Measurements from ENCODE around the gene ZFP92. TPM values are rescaled to one million over a fixed set of nuclear protein-coding genes. Genes with fewer than 3 reads are reported as not detected.

The ZFP92 gene
- total RNA-seq, 2 experiments from 2014 or later, result 0.03 TPM; not detected in 1

DNA sequence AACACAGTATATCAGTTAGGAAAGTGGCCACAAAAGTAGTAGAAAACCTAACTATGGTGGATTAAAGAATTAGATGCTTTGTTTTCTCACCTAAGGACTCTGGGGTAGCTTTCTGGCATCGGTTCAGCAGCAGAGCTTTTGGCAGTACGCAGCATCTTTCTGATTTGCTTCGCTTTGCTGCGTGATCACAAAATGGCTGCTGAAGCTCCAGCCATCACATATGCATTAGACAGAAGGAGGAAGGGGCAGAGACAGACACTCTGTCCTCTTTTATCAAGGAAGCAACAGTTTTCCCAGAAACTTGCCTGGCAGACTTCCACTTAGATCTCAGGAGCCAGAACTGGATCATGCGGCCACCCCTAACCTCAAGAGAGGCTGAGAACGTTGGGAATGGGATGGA lies 19.5 kb downstream of the ZFP92 start:
- Histone ChIP-seq H3K27ac (ENCODE audit: low read depth, low read length, poor library complexity, severe bottlenecking) (no peak overlapping the region), H3K9me2 (ENCODE audit: insufficient read depth, low read length) (no peaks in the 10 kb centered on the region), H3K4me1 (ENCODE audit: insufficient read depth, low read length, poor library complexity, severe bottlenecking) (no peaks in the 10 kb centered on the region), H3K79me2 (ENCODE audit: insufficient read depth, low read depth, low read length) (no peaks in the 10 kb centered on the region), H3K4me3 (ENCODE audit: low read depth, low read length, poor library complexity, severe bottlenecking) (no peak overlapping the region), H3K9me3 (ENCODE audit: low read length) (no peaks in the 10 kb centered on the region), H3K36me3 (ENCODE audit: insufficient read depth, low read length) (no peaks in the 10 kb centered on the region), H2AFZ (ENCODE audit: low read length) (no peak overlapping the region), H3K4me2 (ENCODE audit: low read length) (no peak overlapping the region), H4K20me1 (ENCODE audit: insufficient read depth, low read length) (no peaks in the 10 kb centered on the region)
- ChIA-PET CTCF (ENCODE audit: unreplicated experiment) (no interaction called here), POLR2A (no interaction called here)
- no TSS peak for BruUV-seq (replicated peaks)
- intact Hi-C loops (cut with micrococcal nuclease; ENCODE audit: unreplicated experiment), result no loop called here
- DNase-seq (ENCODE audit: low spot score), result no peak
- TF ChIP-seq, protein P1, sequence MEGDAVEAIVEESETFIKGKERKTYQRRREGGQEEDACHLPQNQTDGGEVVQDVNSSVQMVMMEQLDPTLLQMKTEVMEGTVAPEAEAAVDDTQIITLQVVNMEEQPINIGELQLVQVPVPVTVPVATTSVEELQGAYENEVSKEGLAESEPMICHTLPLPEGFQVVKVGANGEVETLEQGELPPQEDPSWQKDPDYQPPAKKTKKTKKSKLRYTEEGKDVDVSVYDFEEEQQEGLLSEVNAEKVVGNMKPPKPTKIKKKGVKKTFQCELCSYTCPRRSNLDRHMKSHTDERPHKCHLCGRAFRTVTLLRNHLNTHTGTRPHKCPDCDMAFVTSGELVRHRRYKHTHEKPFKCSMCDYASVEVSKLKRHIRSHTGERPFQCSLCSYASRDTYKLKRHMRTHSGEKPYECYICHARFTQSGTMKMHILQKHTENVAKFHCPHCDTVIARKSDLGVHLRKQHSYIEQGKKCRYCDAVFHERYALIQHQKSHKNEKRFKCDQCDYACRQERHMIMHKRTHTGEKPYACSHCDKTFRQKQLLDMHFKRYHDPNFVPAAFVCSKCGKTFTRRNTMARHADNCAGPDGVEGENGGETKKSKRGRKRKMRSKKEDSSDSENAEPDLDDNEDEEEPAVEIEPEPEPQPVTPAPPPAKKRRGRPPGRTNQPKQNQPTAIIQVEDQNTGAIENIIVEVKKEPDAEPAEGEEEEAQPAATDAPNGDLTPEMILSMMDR (conservative IDR thresholded peaks at IDR 0.05; ENCODE audit: low read length), result no peak
- TF ChIP-seq EZH2phosphoT487 (IDR thresholded peaks at IDR 0.05; ENCODE audit: borderline replicate concordance, low read depth, low read length), result no peak

- Histone ChIP-seq H3K4me3 (ENCODE audit: low read depth, low read length, poor library complexity, severe bottlenecking) (no peak overlapping the region), H3K36me3 (ENCODE audit: insufficient read depth, low read length) (no peaks in the 10 kb centered on the region)
- CTCF ChIA-PET (ENCODE audit: unreplicated experiment), result no interaction called here
Observed at GRCh38 chrX:153433161-153433680, 21.9 kb downstream of the ZFP92 start.

DNA sequence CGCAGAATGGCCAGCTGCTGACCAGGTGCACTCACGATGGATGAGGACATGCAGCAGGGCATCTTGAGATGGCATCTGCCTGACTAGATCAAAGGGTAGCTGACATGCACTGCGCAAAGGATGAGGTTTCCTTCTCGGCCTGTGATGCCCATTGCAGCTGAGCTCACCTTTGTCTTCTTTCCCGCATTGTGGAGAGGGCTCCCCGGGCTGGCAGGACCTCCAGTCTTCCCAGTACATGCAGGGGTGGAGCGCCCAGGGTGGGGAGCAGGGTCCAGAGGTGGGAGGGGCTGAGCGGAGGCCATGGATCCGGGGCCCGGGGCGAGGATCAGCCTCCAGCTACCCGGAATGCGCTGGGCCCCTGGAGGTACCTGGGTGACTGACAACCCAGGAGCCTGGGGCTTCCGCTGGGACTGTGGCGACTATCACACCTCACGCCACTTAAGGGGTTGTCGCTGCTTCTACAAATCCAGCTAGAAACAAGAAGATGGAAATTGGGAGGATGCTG lies 22.6 kb downstream of the ZFP92 start:
- Histone ChIP-seq H3K79me2 (ENCODE audit: insufficient read depth, low read depth, low read length) (no peaks in the 10 kb centered on the region), H3K9me2 (ENCODE audit: insufficient read depth, low read length) (no peaks in the 10 kb centered on the region), H3K4me1 (ENCODE audit: insufficient read depth, low read length, poor library complexity, severe bottlenecking) (no peaks in the 10 kb centered on the region), H3K27ac (ENCODE audit: low read depth, low read length, poor library complexity, severe bottlenecking) (no peak overlapping the region), H2AFZ (ENCODE audit: low read length) (no peak overlapping the region), H3K36me3 (ENCODE audit: insufficient read depth, low read length) (no peaks in the 10 kb centered on the region), H4K20me1 (ENCODE audit: insufficient read depth, low read length) (no peaks in the 10 kb centered on the region), H3K4me2 (ENCODE audit: low read length) (no peak overlapping the region), H3K4me3 (ENCODE audit: low read depth, low read length, poor library complexity, severe bottlenecking) (no peak overlapping the region), H3K9me3 (ENCODE audit: low read length) (no peaks in the 10 kb centered on the region)
- POLR2A ChIA-PET, result no interaction called here
- TF ChIP-seq EZH2phosphoT487 (IDR thresholded peaks at IDR 0.05; ENCODE audit: borderline replicate concordance, low read depth, low read length), result no peak
- TF ChIP-seq, protein P1 (conservative IDR thresholded peaks at IDR 0.05; ENCODE audit: low read length), result no peak
- DNase-seq (ENCODE audit: low spot score), result no peak
- no TSS peak for BruUV-seq (replicated peaks)
- CTCF ChIA-PET (ENCODE audit: unreplicated experiment), result no interaction called here
- intact Hi-C loops (cut with micrococcal nuclease; ENCODE audit: unreplicated experiment), result no loop called here

More at GRCh38 chrX:153433161-153433680, 21.9 kb downstream of the ZFP92 start:
- Histone ChIP-seq H3K4me1 (ENCODE audit: insufficient read depth, low read length, poor library complexity, severe bottlenecking) (no peaks in the 10 kb centered on the region), H3K9me3 (ENCODE audit: low read length) (no peaks in the 10 kb centered on the region), H4K20me1 (ENCODE audit: insufficient read depth, low read length) (no peaks in the 10 kb centered on the region), H2AFZ (ENCODE audit: low read length) (no peak overlapping the region), H3K9me2 (ENCODE audit: insufficient read depth, low read length) (no peaks in the 10 kb centered on the region), H3K4me2 (ENCODE audit: low read length) (no peak overlapping the region), H3K79me2 (ENCODE audit: insufficient read depth, low read depth, low read length) (no peaks in the 10 kb centered on the region), H3K27ac (ENCODE audit: low read depth, low read length, poor library complexity, severe bottlenecking) (no peak overlapping the region)
- no peak for DNase-seq (ENCODE audit: low spot score)
- BruUV-seq (replicated peaks), result no TSS peak
- intact Hi-C loops (cut with micrococcal nuclease; ENCODE audit: unreplicated experiment), result no loop called here
- POLR2A ChIA-PET, result no interaction called here
- no peak for TF ChIP-seq EZH2phosphoT487 (IDR thresholded peaks at IDR 0.05; ENCODE audit: borderline replicate concordance, low read depth, low read length)
- TF ChIP-seq, protein P1 (conservative IDR thresholded peaks at IDR 0.05; ENCODE audit: low read length), result no peak
